Hematopoietic multipotent progenitor cell treated with erythropoietin and hydrocortisone succinate and interleukin-3 and kit ligand, for 17 days (in vitro differentiated cells): Measurements from ENCODE around the gene ROR2.
A peak's percentile ranks its signal among the peaks of the same experiment; 100 is the strongest.
"Not testable (repeated sequence)": the region's sequence is repeated elsewhere in the genome, so short reads cannot be mapped to it uniquely, and the experiment has no call there.

Experiments
- DNase-seq: peaks from one replicate; pipeline ENCODE4 v3.0.0-alpha.2; 2015; ENCODE audit warnings: low spot score

ROR2 gene

DNA sequence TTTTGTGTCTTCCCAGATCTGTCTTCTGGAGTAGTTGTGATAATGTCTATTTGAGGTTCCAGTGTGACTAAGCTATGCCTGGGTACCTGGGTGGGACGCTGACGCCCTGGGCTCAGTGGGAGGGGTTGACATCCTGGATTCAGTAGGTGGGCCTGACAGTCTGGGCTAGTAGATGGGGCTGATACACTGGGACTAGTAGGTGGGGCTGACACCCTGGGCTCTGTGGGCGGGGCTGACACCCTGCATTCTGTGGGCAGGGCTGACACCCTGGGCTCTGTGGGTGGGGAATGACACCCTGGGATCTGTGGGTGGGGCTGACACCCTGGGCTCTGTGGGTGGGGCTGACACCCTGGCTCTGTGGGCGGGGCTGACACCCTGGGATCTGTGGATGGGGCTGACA is 153.5 kb downstream of the ROR2 start:
- peak; percentile 69 for DNase-seq

DNA sequence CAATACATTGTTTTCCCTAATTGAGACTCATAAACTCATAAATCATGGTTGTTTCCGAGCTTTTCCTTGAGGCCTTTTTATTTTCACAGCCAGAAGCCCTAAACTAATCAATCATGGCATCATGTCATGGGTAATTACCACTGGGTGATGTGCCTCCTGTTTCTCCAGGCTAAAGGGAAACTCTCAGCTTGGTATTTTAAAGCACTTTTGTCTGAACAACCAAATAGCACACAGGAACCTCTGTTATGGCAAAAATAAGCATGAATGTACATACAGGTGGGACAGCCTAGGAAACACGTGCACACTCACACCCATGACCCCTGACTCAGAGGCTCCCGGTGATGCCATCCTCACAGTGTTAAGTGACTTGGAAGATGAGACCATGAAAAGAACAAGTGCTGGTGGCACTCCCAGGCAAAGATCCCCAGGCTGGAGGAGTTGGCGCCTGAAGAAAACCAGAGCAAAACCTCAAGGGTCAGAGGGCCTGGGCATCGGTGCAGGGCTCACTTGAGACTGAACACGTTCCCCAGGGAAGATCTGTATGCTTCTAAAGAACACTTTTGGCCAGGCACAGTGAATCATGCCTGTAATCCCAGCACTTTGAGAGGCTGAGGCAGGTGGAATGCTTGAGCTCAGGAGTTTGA is 154.3 kb downstream of the ROR2 start:
- no peak for DNase-seq

DNA sequence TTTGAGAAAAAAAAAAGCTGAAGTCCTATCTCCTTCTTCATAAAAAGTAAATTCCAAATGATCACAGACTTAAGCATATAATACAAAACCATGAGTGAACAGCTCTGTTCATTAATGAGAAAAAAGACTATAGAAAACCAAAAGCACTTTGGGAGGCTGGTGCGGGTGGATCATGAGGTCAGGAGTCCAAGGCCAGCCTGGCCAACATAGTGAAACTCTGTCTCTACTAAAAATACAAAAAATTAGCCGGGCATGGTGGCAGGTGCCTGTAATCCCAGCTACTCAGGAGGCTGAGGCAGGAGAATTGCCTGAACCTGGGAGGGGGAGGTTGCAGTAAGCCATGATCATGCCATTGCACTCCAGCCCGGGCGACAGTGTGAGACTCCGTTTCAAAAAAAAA is 156.7 kb downstream of the ROR2 start:
- DNase-seq: not testable (repeated sequence)

DNA sequence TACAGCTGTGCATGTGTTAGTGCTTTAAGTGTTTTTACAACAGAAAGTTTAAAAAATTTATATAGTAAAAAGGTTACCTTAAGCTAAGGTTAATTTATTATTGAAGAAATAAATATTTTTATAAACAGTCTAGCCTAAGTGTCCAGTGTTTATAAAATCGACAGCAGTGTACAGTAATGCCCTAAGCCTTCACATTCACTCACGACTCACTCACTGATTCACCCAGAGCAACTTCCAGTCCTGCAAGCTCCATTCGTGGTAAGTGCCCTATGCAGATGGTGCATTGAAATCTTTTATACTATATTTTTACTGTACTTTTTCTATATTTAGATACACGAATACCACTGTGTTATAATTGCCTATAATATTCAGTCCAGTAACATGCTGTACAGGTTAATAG is 159.1 kb downstream of the ROR2 start:
- DNase-seq: no peak

DNA sequence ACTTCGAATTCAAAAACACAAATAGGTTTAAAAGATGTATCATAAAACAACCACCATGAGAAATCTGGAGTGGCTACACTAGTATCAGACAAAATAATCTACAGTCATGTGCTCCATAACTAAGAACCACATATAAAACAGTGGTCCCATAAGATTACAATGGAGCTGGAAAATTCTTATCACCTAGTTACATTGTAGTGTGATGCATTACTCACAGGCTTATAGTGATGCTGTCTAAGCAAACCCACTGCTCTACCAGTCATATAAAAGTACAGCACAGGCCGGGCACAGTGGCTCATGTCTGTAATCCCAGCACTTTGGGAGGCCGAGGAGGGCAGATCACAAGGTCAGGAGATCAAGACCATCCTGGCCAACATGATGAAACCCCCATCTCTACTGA is 160.1 kb downstream of the ROR2 start:
- DNase-seq: no peak

DNA sequence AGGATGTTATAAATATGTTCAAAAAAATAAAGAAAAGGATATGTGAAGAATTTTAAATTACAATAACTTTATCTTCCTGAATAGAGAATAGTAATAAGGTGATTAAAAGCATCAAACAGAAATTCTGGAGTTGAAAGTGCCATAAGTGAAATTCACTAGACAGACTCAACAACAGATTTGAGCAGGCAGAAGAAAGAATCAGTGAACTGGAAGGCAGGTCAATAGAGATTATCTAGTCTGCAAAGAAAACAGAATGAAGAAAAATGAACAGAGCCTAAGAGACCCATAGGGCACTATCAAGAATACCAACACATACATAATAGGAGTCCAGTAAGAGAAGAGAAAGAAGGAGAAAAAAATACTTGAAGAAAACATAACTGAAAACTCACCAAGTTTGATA is 162.1 kb downstream of the ROR2 start:
- DNase-seq: no peak

DNA sequence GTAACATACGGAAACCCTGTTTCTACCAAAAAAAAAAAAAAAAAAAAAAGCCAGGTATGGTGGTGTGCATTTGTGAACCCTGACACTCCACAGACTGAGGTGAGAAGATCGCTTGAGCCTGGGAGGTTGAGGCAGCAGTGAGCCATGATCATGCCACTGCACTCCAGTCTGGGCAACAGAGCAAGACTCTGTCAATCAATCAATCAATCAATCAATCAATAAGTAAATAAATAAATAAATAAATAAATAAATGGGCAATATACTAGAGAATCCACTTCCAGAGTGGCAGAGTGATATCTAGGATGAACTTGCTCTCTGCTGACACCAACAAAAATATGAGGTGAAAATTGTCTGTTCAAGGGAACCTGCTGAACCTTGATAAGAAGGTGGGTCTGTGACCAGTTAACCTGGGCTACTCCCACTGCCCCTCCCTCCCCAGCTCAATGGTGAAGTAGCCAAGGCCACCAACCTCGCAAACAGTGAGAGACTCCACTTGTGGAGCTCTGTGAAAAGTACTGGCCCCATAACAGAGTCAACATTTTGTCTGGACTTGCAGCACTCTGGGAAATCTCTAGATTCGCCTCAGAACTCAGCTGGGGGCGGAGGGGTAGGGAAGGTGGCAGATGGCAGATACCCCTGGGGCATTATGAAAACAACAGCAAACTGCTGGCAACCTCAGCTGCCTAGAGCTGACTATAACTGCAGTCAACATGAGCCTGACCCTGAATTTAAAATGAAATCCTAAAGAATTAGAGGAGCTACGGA is 163.7 kb downstream of the ROR2 start:
- no peak for DNase-seq

DNA sequence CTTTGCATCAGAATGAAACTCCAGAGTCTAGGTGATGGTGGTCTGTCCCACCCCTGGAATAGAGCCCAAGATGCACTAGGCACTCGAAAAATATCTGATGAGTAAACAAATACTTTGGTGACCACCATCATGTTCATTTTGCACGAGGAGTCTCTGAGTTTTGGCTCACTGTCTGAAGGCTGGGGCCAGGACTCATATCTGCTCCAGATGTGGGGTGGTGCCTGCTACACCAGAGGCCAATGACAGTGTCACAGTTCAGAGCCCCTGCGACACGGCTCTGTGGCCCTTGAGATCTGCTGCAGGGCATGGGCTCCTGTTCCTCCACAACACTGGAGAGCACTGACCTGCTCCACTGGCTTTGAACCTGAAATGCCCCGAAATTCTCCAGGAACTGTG is 164.6 kb downstream of the ROR2 start:
- DNase-seq: peak; percentile 19

DNA sequence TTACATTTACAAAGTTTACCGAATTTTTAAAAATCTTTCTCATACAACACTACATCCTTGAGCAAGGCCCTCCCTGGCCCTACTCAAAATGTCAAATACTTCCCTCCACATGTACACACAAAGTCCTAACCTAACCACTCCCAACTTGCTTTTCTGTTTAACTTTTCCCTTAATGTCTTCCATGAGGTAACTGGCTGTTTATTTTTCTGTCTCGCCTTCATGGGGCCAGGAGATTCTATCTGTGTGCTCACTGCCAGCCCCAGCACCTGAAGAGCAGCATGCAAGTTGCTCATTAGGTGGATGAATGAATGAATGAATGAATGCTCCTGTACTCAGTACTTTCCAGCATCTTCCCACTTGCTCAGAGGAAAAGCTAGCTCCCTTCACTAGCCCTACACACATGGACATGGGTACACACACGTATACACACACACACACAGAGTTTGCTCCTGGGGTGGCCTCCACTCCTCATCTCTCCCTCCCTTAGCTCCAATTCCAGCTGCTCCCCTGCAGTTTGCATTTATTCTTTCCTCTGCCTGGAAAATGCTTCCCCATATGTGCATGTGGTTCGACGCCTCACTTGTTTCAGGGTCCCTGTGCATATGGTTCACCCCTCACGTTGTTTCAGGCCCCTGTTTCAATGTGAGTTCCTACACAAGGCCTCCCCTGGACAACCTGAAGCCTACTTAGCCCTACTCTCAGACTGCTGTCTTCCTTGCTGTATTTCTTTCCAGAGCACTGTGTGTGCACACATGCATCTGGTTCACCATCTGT is 165.2 kb downstream of the ROR2 start:
- DNase-seq: no peak

DNA sequence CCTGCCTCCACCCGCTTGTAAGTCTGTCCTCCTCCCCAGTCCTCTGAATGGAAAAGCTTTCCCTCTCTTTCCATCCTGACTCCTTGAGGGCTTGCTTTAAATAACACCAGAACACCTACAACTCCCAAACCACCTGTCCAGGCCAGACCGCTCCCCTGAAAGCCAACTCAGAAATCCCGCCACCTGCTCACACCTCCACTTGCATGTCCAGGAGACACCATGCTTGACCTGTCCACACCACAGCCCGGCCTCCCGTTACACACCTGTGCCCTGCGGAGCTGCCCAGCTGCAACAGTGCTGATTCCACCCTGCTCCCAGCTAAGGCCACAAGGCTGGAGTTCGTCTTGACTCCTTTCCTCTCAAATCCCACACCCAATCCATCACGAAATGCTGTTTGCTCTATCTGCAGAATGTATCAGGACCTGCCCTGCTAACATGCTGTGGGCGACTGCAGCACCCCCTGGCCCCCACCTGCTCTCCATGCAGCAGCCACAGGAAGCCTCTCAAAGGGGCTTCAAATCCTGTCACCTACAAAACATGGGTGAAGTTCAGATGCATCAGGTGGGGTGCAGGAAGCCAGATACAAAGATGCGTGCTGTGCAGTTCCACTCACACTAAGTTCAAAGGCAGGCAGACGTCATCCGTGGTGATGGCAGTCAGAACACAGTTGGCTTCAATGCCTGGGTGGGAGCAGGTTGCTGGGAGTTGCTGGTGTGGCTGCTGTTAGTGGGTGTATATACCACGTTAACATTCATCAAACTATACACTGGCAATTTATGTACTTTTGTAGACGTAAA is 166.0 kb downstream of the ROR2 start:
- DNase-seq: no peak

DNA sequence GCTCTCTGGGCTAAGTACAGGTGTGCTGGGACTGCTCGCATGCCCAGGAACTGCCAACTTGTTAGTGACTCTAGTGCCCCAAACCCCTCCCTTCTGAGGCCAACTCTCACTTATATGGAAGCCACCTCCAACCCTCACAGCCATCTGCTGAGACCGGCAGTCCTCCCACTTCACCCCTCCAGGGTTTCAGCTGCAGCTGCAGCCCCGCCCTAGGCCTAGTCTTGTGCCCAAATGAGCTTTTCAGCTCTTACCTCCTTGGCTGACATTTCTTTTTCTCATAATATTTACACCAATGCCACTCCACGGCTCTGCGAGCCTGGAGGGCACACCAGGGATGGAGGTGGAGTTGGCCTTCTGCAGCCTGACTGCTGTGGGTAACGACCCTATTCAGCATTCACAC is 166.6 kb downstream of the ROR2 start:
- no peak for DNase-seq

DNA sequence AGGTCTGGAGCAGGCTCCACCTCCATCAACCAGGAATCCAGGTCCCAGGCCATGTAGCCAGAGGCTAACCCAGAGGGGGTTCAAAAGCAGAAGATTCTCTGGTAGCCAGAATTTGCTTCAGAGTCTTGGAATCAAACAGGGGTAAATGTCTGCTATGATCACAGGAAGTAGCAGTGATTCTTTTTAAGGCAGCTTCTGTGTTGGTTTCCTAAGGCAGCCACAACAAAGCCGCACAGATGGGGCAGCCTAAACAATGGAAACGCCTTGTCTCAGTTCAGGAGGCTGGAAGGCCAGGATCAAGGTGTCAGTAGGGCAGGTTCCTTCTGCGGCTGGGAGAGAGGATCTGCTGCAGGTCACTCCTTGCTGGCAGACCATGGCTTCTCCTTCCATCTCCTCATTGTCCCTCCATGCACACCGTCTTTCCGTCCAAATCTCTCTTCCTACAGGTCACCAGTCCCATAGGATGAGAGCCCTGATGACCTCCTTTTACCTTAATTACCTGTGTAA is 167.3 kb downstream of the ROR2 start:
- DNase-seq: no peak

DNA sequence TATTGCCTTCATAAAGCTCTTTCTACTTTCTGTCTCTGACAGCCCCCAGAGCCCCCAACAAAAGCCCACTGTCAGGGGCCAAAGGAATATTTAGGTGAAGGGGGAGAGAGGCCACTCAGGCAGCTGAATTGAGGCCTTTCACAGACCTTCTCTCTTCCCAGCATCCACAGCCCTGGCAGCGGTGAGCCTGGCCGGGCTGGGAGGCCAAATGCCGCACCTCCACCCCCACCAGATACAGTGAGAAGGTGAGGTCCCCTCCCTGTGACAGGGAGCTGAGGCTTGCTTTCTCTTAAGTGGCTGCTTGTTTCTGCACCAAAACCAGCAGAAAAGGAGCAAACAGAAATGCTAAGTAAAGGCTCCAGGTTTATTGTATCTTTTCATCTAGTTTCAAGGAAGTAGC is 168.1 kb downstream of the ROR2 start:
- no peak for DNase-seq

DNA sequence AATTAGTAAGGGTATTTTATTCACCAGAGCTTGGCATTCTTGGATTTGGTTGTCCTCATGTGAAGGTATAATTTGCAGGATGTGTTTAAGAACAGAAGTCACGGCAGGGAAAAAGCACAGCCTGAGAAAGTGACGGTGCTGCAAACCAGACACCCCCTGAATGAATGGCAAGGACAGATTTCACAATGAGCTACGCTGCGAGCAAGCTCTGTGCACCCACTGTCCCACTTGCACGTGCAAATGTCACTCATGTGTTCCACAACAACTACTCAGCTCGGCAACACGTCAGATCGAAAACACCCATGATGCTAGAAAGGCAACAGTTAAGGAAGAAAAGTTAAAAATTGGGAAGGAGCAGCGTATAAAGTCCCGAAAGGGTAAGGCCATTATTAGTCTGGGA is 168.9 kb downstream of the ROR2 start:
- no peak for DNase-seq

DNA sequence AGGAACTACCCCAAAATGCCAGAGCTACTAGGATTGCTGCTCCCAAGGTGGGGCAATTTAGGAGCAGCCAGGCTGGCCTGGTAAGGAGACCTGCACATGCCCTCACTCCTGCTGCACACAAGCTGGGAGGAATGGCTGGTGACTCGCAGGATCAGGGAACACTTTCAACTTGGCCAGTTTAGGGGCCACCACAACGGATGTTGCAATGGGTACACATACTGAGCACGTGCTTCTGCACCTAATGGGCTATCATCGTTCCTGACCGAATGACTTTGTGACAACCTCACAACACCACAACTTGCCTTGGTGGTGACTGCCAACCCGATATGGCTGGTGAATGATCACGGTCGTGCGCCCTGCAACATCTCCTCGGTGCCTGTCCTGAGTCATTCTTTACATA is 172.0 kb downstream of the ROR2 start:
- no peak for DNase-seq

DNA sequence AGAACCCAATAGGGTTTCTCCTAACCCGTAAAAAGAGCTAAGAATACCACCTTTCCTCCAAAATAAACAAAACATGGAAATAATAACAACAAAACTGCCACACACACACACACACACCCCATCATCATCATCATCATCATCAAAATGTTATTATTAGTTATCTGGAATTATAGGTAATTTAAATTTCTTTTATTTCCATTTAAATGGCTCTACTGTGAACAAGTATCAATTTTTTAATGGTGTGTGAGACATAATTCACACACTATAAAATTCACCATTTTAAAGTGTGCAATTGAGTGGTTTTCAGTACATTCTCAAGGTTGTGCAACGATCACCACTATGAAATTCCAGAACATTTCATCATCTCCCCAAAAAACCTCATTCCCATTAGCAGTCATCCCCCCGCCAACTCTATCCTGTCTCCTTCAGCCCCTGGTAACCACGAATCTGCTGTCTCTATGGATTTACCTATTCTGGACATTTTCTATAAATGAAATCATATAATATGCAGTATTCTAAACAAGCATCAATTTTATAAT is 172.7 kb downstream of the ROR2 start:
- no peak for DNase-seq

DNA sequence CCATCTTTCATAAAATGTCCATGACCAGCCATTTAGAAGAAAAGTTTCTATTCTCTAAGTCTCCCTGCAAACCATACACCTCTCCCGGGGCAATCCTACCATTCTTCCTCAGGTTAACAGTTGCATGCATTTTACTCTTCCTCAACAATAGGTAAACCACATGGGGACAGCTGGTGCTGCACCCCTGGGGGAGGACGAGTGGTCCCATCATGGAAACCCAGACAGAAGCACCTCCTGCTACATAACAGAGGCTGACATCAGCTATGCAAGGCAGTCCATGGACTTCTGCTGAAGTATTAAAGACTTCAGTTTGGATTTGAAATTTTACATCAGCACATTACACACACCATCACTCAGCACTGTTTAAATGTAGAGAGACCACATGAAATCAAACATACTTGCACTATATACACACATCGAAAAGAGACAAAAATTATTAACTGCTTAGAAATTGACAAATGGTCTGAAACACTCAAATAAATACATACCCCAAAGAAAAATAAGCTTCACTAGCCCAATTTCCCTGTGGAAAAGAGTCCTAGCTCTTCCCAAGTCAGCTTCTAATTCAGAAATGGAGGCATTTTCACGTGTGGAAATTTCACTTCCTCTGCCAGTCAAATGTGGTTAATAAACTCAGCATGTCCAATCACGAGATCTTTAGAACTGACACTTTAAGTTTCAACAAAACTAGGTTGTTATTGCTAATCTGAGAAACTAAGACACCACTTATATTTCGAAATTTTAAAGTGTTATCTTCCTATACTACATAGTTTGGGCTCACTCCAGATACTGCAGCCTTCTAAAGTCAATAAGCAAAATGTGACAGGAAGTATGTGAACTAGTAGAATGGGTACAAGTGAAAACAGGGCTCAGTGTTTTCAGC is 173.4 kb downstream of the ROR2 start:
- DNase-seq: no peak

DNA sequence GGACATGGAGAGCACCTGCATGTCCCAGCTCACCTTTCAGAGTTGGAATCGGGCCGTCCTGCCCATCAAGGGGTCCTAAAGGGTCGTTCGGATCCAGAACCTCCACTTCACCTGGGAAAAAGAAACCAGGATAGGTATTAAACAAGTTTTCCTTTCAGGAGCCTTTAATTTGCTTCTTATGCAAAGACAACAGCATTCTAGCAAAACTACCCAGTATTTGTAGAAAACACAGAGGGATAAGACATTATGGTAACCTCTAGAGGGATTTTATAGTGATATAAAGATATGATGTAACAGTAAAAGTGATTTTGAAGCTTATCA is 174.4 kb downstream of the ROR2 start:
- no peak for DNase-seq

DNA sequence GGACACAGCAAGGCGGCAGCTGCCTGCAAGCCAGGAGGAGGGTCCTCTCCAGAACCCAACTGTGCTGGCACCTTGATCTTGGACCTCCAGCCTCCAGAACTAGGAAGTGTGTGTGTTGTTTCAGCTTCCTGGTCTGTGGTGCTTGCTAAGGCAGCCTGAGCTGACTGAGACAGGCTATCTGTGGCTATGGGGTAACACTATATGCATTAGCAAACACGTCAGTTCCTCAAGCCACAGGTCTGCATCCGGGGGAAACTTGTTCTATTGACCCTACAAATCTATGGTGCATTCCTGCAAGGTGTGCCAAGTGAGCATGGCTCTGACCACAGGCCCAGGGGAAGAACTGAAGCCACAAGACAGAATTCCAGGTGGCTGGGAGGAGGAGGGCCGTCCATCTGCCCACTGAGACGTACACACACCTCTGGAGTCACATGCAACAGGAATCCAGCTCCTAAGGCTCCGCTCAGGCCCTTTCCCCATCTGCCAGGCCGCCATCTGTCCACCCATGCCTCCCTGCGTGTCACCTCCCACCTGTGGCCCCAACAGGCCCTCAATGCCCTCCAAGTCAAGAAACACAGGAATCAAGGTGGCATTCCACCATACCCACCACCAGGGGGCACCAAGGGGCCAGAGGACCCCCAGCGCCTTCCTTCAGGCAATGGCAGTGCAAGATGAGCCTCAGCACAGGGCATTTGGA is 174.9 kb downstream of the ROR2 start:
- peak; percentile 52 for DNase-seq

DNA sequence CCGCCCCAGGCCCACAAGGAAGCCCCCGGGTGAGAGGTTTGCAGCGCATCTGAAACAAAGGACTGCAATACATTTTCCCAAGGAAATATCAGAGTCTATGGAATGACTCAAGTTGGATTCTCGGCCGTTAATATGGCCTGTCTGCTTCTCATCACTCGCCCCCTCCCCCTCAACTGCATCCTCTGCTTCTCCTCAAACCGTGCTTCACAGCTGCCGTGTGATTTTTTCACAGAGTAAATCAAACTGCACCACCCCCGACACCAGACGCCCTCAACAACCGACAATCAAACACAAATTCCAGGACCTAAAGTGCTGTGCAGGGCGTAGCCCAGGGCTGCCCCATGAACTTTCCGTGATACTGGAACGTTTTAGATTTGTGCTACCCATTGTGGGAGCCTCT is 176.9 kb downstream of the ROR2 start:
- no peak for DNase-seq
